ENCODE measurements around the gene NTHL1.

The NTHL1 gene

DNA sequence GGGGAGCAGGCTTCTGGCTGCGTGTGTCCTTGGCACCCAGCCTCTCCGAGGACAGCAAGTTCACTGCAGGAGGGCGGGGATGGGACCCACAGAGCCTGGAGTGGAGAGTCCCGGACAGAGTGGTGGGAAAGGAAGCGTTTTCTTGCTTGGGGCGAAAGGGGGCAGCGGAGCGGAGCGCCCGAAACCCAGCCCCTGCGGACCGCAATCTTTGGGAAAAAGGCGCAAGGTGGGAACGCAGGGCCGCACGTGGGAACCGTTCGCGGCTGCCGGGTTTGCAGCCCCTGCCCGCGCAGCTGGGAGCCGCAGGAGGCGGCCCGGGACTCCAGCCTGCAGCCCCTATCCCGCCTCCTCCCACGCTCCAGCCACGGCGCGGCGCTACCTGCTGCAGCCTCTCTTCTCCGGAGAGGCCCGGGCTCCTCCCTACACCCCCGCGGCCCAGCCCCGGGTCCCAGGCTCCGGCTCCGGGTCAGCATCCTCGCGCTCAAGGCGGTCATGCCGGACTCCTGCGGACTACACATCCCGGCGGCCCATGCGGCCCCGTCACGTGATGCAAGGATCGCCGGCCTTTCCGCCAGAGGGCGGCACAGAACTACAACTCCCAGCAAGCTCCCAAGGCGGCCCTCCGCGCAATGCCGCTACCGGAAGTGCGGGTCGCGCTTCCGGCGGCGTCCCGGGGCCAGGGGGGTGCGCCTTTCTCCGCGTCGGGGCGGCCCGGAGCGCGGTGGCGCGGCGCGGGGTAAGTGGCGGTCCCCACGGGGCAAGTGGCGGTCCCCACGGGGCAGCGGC is at the start of gene NTHL1, which contains the start of gene TSC2:
Gene NTHL1, minus strand, starts transcription at position 505 of the 786 bp plus-strand sequence. Its CDS starts 11 bp downstream, at position 494.
Gene TSC2, plus strand, starts transcription at position 656 of the 786 bp plus-strand sequence. CDS start 631 bp downstream, outside the sequence.
- TF ChIP-seq, protein P1, sequence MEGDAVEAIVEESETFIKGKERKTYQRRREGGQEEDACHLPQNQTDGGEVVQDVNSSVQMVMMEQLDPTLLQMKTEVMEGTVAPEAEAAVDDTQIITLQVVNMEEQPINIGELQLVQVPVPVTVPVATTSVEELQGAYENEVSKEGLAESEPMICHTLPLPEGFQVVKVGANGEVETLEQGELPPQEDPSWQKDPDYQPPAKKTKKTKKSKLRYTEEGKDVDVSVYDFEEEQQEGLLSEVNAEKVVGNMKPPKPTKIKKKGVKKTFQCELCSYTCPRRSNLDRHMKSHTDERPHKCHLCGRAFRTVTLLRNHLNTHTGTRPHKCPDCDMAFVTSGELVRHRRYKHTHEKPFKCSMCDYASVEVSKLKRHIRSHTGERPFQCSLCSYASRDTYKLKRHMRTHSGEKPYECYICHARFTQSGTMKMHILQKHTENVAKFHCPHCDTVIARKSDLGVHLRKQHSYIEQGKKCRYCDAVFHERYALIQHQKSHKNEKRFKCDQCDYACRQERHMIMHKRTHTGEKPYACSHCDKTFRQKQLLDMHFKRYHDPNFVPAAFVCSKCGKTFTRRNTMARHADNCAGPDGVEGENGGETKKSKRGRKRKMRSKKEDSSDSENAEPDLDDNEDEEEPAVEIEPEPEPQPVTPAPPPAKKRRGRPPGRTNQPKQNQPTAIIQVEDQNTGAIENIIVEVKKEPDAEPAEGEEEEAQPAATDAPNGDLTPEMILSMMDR (conservative IDR thresholded peaks at IDR 0.05), result no peak; the same call in 1 of the 2 replicates
- 0 out of 2 replicates have a peak, but pooled peaks have one; percentile 56 for TF ChIP-seq ZFX (IDR thresholded peaks at IDR 0.05)
- H3K27ac ChIP-seq, result peak within 1 kb of the TSS; percentile 80

DNA sequence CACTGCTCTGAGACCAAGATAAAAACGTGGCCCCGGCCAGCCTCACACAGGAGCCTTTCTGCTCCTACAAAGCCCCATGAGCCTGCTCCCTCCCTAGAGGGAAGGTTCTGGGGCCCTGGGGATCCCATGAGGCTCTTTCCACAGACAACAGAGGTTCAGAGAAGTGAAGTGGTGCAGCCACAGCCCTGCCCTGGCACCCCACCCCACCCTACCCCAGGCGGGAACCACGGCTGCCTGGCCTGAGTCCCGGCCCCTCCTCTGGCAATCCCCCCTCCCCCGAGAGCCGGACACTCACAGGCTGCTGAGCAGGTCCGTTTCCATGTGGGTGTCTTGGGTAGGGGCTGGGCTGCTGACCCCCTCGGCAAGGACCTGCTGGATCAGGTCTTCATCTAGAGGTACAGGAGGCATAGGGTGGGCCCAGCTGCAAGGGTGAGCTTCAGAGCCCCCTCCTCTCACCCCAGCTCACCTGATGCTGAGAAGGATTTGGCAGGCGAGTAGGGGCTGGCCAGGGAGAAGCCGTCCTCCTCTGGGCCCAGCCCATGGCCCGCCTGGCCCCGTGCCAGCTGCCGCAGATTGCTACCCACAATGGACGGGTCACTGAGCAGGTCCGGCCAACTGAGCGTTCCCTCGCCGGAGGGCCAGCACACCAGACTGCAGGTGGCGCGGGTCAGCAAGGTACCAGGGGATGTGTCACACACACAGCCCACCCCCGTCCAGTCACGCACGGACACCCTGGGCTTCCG is 49.4 kb upstream of the NTHL1 start:
- no peak overlapping the region for H3K27ac ChIP-seq
- TF ChIP-seq ZFX (IDR thresholded peaks at IDR 0.05), result no peak
- TF ChIP-seq, protein P1 (conservative IDR thresholded peaks at IDR 0.05), result no peak

DNA sequence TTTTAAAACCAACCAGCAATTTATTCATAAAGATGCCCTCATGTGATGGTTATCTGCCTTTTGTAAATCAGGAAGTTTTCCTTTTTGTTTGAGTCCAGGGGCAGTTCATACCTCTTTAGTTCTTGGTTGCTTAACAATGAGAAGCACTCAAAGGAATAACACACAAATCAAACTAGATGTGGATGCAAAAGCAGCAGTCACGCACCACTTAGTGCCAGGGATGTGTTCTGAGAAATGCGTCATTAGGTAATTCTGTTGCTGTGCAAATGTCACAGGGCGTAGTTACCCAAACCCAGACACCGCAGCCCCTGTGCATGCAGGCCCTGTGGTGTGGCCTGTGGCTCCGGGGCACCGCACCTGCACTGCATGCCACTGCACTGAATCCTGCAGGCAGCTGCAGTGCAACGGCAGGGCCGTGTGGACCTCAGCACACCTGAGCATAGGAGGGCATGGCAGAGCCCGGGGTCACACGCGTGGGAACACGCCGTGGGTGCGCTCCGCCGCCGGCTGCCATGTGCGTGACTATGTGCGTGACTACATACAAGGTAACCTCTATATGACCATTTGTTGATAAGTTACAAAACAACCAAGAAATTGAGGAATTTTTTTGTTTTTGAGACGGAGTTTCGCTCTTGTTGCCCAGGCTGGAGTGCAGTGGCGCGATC is 48.4 kb upstream of the NTHL1 start:
- H3K27ac ChIP-seq, result no peak overlapping the region
- TF ChIP-seq, protein P1 (conservative IDR thresholded peaks at IDR 0.05), result no peak

DNA sequence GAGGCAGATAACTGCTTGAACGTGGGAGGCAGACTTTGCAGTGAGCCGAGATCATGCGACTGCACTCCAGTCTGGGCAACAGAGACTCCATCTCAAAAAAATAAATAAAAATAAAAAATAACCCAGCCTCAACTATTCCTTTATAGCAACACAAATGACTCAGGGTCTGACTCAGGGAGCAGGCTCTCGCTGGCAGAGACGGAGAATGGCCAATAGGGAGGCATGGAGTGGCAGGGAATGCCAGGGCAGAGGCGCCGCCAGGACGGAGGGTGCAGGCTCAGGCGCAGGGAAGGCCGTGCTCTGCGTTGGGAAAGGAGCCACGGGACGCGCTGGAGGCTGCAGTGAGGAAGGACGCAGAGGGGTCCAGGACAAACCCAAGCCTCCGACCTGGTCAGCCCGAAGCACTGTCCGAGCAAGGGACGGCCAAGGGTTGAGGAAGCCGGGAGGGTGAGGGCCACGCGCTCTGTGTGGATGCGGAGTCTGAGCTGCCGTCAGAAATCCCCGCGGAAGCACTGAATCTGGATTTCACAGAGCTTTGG is 47.8 kb upstream of the NTHL1 start:
- no peak overlapping the region for H3K27ac ChIP-seq
- TF ChIP-seq, protein P1 (conservative IDR thresholded peaks at IDR 0.05), result no peak
- TF ChIP-seq ZFX (IDR thresholded peaks at IDR 0.05), result no peak

DNA sequence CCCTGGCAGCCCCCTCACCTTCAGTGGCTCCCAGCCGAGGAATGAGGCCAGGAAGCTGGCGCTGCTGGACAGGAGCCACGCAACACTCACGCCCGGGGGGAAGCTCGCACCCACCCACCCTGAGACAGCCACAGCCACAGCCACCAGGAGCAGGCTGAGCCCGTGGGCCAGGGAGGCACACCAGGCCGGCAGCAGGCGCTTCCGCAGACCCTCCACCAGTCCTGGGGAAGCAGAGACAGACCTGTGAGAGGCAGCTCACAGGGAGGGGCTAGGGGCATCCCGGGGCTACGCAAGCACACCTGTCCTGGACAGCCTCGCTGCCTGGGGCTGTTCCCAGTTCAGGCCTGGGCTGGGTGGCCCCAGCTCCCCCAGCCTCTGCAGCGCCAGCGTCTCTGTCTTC is 46.2 kb upstream of the NTHL1 start:
- no peak for TF ChIP-seq ZFX (IDR thresholded peaks at IDR 0.05)
- TF ChIP-seq, protein P1 (conservative IDR thresholded peaks at IDR 0.05), result no peak
- no peak overlapping the region for H3K27ac ChIP-seq

DNA sequence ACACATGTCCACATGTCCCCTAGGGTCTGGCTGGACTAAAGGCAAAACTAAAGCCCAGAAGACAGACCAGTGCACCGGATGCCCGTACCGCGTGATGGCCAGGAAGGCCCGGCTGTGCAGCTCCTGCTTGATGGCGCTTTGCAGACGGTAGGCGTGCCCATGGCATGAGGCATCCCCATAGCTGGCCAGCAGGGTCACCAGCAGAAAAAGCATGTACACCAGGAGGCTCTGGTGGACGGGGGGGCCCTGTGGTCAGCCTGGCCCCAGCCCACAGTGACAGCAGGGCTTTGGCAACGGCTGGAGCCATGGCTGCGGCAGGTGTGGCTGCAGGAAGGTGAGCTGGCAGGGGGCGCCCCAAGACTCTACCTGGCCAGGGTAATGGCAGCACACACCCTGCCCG is 45.2 kb upstream of the NTHL1 start:
- H3K27ac ChIP-seq, result no peak overlapping the region
- no peak for TF ChIP-seq ZFX (IDR thresholded peaks at IDR 0.05)
- TF ChIP-seq, protein P1 (conservative IDR thresholded peaks at IDR 0.05), result no peak
